ENCODE data around the gene HOPX.

The HOPX gene

GRCh38 chr4:56701161-56701480, 20.0 kb upstream of the HOPX start:
- TF ChIP-seq SIN3A (IDR thresholded peaks at IDR 0.05; ENCODE audit: borderline replicate concordance, insufficient read depth, low read length): no peak
- TF ChIP-seq REST (IDR thresholded peaks at IDR 0.05; ENCODE audit: insufficient read depth in 1 of 2, low read depth in 2 of 2, low read length in 2 of 2): no peak
- TF ChIP-seq FOXP2 (optimal IDR thresholded peaks at IDR 0.05; ENCODE audit: borderline replicate concordance, extremely low read depth, extremely low read length, insufficient read depth): no peak
- TF ChIP-seq POLR2AphosphoS5 (IDR thresholded peaks at IDR 0.05; ENCODE audit: low read depth, low read length): no peak
- no peak for TF ChIP-seq TAF1 (IDR thresholded peaks at IDR 0.05; ENCODE audit: borderline replicate concordance, insufficient read depth, low read length)

- TF ChIP-seq FOXP2 (optimal IDR thresholded peaks at IDR 0.05; ENCODE audit: borderline replicate concordance, extremely low read depth, extremely low read length, insufficient read depth) (no peak), POLR2AphosphoS5 (IDR thresholded peaks at IDR 0.05; ENCODE audit: low read depth, low read length) (no peak), SIN3A (IDR thresholded peaks at IDR 0.05; ENCODE audit: borderline replicate concordance, insufficient read depth, low read length) (no peak), REST (IDR thresholded peaks at IDR 0.05; ENCODE audit: insufficient read depth in 1 of 2, low read depth in 2 of 2, low read length in 2 of 2) (no peak), TAF1 (IDR thresholded peaks at IDR 0.05; ENCODE audit: borderline replicate concordance, insufficient read depth, low read length) (no peak)
Measured at GRCh38 chr4:56699537-56700105, 18.5 kb upstream of the HOPX start.

GRCh38 chr4:56698329-56698728, 17.2 kb upstream of the HOPX start:
- TF ChIP-seq SIN3A (IDR thresholded peaks at IDR 0.05; ENCODE audit: borderline replicate concordance, insufficient read depth, low read length) (no peak), REST (IDR thresholded peaks at IDR 0.05; ENCODE audit: insufficient read depth in 1 of 2, low read depth in 2 of 2, low read length in 2 of 2) (no peak), POLR2AphosphoS5 (IDR thresholded peaks at IDR 0.05; ENCODE audit: low read depth, low read length) (no peak), FOXP2 (optimal IDR thresholded peaks at IDR 0.05; ENCODE audit: borderline replicate concordance, extremely low read depth, extremely low read length, insufficient read depth) (no peak), TAF1 (IDR thresholded peaks at IDR 0.05; ENCODE audit: borderline replicate concordance, insufficient read depth, low read length) (no peak)

GRCh38 chr4:56696056-56696455, 15.0 kb upstream of the HOPX start:
- TF ChIP-seq SIN3A (IDR thresholded peaks at IDR 0.05; ENCODE audit: borderline replicate concordance, insufficient read depth, low read length) (no peak), POLR2AphosphoS5 (IDR thresholded peaks at IDR 0.05; ENCODE audit: low read depth, low read length) (no peak), FOXP2 (optimal IDR thresholded peaks at IDR 0.05; ENCODE audit: borderline replicate concordance, extremely low read depth, extremely low read length, insufficient read depth) (no peak), TAF1 (IDR thresholded peaks at IDR 0.05; ENCODE audit: borderline replicate concordance, insufficient read depth, low read length) (no peak), REST (IDR thresholded peaks at IDR 0.05; ENCODE audit: insufficient read depth in 1 of 2, low read depth in 2 of 2, low read length in 2 of 2) (no peak)

GRCh38 chr4:56692576-56692975, 11.5 kb upstream of the HOPX start:
- TF ChIP-seq REST (IDR thresholded peaks at IDR 0.05; ENCODE audit: insufficient read depth in 1 of 2, low read depth in 2 of 2, low read length in 2 of 2) (no peak), TAF1 (IDR thresholded peaks at IDR 0.05; ENCODE audit: borderline replicate concordance, insufficient read depth, low read length) (no peak), POLR2AphosphoS5 (IDR thresholded peaks at IDR 0.05; ENCODE audit: low read depth, low read length) (no peak), SIN3A (IDR thresholded peaks at IDR 0.05; ENCODE audit: borderline replicate concordance, insufficient read depth, low read length) (no peak), FOXP2 (optimal IDR thresholded peaks at IDR 0.05; ENCODE audit: borderline replicate concordance, extremely low read depth, extremely low read length, insufficient read depth) (no peak)
